ENCODE data around the gene VPS37D. TPM values are rescaled to one million over a fixed set of nuclear protein-coding genes. Genes with fewer than 3 reads are reported as not detected.

The VPS37D gene
- total and polyA plus RNA-seq, 7 donors = 0.60 to 8.7 (median 2.6) TPM; not detected in 1

GRCh38 chr7:73683788-73684693 lies 16.4 kb downstream of the VPS37D start:
- peak overlapping the region; percentile 81 to 89 (median 85) for H3K27ac ChIP-seq
- 25 to 26% methylated on average over 58 of the region's 58 CpGs for WGBS, 2 donors
- H3K4me1 ChIP-seq = peaks cover 0 to 41% (median 37%) of the 10 kb centered on the region in 4 donors
- no peaks in the 10 kb centered on the region for H3K27me3 ChIP-seq
- peaks cover 0 to 36% (median 18%) of the 10 kb centered on the region in 4 donors for H3K36me3 ChIP-seq
- H3K9me3 ChIP-seq = no peaks in the 10 kb centered on the region
- intact Hi-C loops (cut with DNase I) = loop anchor here (2.0 to 5.0 kb wide), 2 partner anchors 35 to 162 kb away; partner anchors contain the start of genes BAZ1B and STX1A
- H3K4me3 ChIP-seq = peak overlapping the region; percentile 66 to 92 (median 81)
- no peak for DNase-seq
- TF ChIP-seq POLR2A (IDR thresholded peaks at IDR 0.05) = no peak
- no peak for TF ChIP-seq POLR2AphosphoS5 (IDR thresholded peaks at IDR 0.05)
- no peak for TF ChIP-seq EP300 (IDR thresholded peaks at IDR 0.05)
- TF ChIP-seq, protein P1, sequence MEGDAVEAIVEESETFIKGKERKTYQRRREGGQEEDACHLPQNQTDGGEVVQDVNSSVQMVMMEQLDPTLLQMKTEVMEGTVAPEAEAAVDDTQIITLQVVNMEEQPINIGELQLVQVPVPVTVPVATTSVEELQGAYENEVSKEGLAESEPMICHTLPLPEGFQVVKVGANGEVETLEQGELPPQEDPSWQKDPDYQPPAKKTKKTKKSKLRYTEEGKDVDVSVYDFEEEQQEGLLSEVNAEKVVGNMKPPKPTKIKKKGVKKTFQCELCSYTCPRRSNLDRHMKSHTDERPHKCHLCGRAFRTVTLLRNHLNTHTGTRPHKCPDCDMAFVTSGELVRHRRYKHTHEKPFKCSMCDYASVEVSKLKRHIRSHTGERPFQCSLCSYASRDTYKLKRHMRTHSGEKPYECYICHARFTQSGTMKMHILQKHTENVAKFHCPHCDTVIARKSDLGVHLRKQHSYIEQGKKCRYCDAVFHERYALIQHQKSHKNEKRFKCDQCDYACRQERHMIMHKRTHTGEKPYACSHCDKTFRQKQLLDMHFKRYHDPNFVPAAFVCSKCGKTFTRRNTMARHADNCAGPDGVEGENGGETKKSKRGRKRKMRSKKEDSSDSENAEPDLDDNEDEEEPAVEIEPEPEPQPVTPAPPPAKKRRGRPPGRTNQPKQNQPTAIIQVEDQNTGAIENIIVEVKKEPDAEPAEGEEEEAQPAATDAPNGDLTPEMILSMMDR (IDR thresholded peaks at IDR 0.05) = no peak

DNA sequence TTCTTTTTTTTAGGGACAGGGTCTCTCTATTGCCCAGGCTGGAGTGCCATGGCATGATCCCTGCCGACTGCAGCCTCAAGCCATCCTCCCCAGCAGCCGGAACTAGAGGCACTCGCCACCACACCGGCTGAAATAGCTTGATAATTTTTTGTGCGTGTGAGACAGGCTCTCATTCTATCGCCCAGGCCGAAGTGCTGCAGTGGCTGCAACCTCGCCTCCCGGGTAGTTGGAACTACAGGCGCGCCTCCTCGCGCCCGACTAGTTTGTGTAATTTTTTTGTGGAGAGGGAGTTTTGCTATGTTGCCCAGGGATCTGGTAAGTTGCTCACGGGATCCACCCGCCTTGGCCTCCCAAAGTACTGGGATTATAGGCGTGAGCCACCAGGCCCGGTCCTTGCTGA lies 17.7 kb downstream of the VPS37D start:
- no peaks in the 10 kb centered on the region for H3K9me3 ChIP-seq
- 95 to 97% methylated on average over 18 of the region's 18 CpGs for WGBS, 2 donors
- TF ChIP-seq, protein P1 (IDR thresholded peaks at IDR 0.05) = no peak
- TF ChIP-seq POLR2A (IDR thresholded peaks at IDR 0.05) (no peak), POLR2AphosphoS5 (IDR thresholded peaks at IDR 0.05) (no peak), EP300 (IDR thresholded peaks at IDR 0.05) (no peak)
- H3K4me3 ChIP-seq = no peak overlapping the region
- H3K27me3 ChIP-seq = no peaks in the 10 kb centered on the region
- no peak for DNase-seq
- peaks cover 0 to 35% (median 32%) of the 10 kb centered on the region in 4 donors for H3K4me1 ChIP-seq
- intact Hi-C loops (cut with DNase I) = no loop called here
- H3K36me3 ChIP-seq = peaks cover 0 to 39% (median 21%) of the 10 kb centered on the region in 4 donors
- H3K27ac ChIP-seq = no peak overlapping the region

DNA sequence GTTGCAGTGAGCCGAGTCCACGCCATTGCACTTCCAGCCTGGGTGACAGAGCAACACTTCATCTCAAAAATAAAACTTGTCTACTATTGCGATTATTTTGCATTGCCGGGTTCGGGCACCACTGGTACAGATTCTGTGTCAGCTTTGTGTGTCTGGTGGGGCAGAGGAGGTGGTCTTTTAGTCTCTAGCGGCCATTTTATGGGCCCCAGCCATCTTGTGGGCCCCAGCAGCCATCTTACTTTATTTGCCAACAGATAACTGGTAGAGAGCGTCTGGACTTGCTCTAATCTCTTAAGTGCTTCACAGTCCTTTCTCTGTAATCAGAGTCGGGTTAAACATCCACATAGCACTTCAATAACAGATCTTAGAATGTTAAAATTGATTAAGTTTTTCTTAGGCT lies 20.7 kb downstream of the VPS37D start:
- Histone ChIP-seq H3K4me1 (peaks cover 0 to 10% (median 8%) of the 10 kb centered on the region in 4 donors), H3K27ac (no peak overlapping the region), H3K36me3 (peaks cover 4 to 68% (median 40%) of the 10 kb centered on the region in 4 donors), H3K9me3 (no peaks in the 10 kb centered on the region), H3K27me3 (no peaks in the 10 kb centered on the region), H3K4me3 (no peak overlapping the region)
- WGBS, 2 donors = 94 to 95% methylated on average over 8 of the region's 8 CpGs
- no peak for TF ChIP-seq EP300 (IDR thresholded peaks at IDR 0.05)
- TF ChIP-seq POLR2A (IDR thresholded peaks at IDR 0.05) = no peak
- TF ChIP-seq POLR2AphosphoS5 (IDR thresholded peaks at IDR 0.05) = no peak
- TF ChIP-seq, protein P1 (IDR thresholded peaks at IDR 0.05) = no peak
- intact Hi-C loops (cut with DNase I) = no loop called here
- no peak for DNase-seq

DNA sequence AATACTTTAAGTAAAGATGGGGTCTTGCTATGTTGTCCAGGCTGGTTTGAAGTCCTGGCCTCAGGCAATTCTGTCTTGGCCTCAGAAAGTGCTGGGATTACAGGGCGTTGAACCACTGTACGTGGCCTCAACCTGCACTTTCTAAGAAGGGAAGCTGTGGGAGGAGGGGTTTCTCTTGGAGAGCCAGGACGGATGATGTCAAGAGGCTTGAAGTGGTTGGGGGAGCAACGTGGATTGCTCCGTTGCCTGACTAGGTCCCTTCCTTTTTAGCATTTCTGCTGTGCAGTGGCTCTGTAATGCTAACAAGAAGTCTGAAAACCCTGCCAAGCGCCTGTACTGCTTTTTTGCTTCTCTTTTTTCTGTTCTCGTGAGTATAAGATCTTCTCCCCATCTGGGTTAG lies 23.0 kb downstream of the VPS37D start:
- TF ChIP-seq, protein P1 (IDR thresholded peaks at IDR 0.05) = no peak
- 86 to 90% methylated on average over 7 of the region's 7 CpGs for WGBS, 2 donors

More for the DNA sequence above, 23.0 kb downstream of the VPS37D start:
- Histone ChIP-seq H3K4me1 (no peaks in the 10 kb centered on the region), H3K27ac (no peak overlapping the region), H3K9me3 (no peaks in the 10 kb centered on the region), H3K4me3 (no peak overlapping the region), H3K27me3 (no peaks in the 10 kb centered on the region), H3K36me3 (peaks cover 13 to 92% (median 54%) of the 10 kb centered on the region in 4 donors)
- DNase-seq = no peak
- intact Hi-C loops (cut with DNase I) = no loop called here

All from sigmoid colon (tissue), 7 donors.